Mucosa of gallbladder (tissue), 1 donor: ENCODE measurements around the gene LSM11. TPM values are rescaled to one million over a fixed set of nuclear protein-coding genes. Genes with fewer than 3 reads are reported as not detected.

Experiments used
- DNase-seq: peaks from one replicate; pipeline ENCODE4 v3.0.0-alpha.2; 2020; ENCODE audit warnings: low spot score
- total RNA-seq: library from RNA; stranded (reverse); gene quantifications from one replicate; pipeline ENCODE4 v1.2.1, GENCODE V29; 2021
- donor health status: DM: no; HTN: no; CAD: no.

LSM11 gene
- total RNA-seq, 1 donor from 2014 or later: 7.5 TPM

- DNase-seq: no peak
Measured at GRCh38 chr5:157767689-157768088, 24.2 kb downstream of the LSM11 start.

GRCh38 chr5:157770665-157771064, 27.2 kb downstream of the LSM11 start:
- no peak for DNase-seq

GRCh38 chr5:157772127-157772526, 28.6 kb downstream of the LSM11 start:
- DNase-seq: no peak

- peak; percentile 17 for DNase-seq
Measured at GRCh38 chr5:157778121-157778805, 34.8 kb downstream of the LSM11 start.

- DNase-seq: no peak
Measured at GRCh38 chr5:157779221-157779620, 35.7 kb downstream of the LSM11 start.

GRCh38 chr5:157785801-157786200, 42.3 kb downstream of the LSM11 start:
- DNase-seq: no peak

- no peak for DNase-seq
Measured at GRCh38 chr5:157793301-157793700, 49.8 kb downstream of the LSM11 start.

- no peak for DNase-seq
Measured at GRCh38 chr5:157799578-157799977, 56.1 kb downstream of the LSM11 start.

- DNase-seq: no peak
Measured at GRCh38 chr5:157800137-157800536, 56.6 kb downstream of the LSM11 start.

- DNase-seq: no peak
Measured at GRCh38 chr5:157802736-157803135, 59.2 kb downstream of the LSM11 start.

GRCh38 chr5:157808043-157808442, 64.5 kb downstream of the LSM11 start:
- DNase-seq: no peak

Other genes with a start within 250 kb of the LSM11 start
- gene ADAM19, start 167.9 kb upstream of the LSM11 start, total RNA-seq: 22.1 TPM
- 0.09 TPM for gene SOX30, start 91.3 kb upstream of the LSM11 start, total RNA-seq
- gene C5orf52, start 72.2 kb upstream of the LSM11 start, total RNA-seq: not detected
- 14.4 TPM for gene THG1L, start 12.3 kb upstream of the LSM11 start, total RNA-seq
- 166 TPM for gene CLINT1, start 115.4 kb downstream of the LSM11 start, total RNA-seq